ENCODE data around the gene SMAP2. TPM values are rescaled to one million over a fixed set of nuclear protein-coding genes. Genes with fewer than 3 reads are reported as not detected.

SMAP2 gene
- total RNA-seq, 1 experiment from 2014 or later: 13.7 TPM

DNA sequence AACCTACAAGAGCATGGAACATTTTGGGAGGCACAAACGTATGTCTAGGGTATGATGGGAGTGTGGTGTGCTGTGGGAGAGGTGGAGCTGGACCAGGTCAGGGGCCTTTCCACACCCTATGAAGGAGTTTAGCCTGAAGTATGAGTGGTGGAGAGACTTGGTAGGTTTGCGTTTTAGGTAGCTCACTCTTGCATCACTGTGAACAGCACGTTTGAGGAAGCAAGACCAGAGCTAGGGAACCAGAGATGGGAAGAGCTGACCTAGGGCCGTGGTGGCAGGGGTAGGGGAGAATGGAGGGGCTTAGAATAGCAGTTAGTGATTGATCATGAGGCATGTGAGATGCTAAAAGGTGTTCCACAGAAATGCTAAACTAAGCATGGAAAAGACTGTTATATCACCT is 51.7 kb downstream of the SMAP2 start:
- Mint-ChIP-seq H3K36me3 (ENCODE audit: insufficient read depth, unreplicated experiment) (no peaks in the 10 kb centered on the region), H3K4me3 (ENCODE audit: low read depth, unreplicated experiment) (no peak overlapping the region), H3K27ac (ENCODE audit: unreplicated experiment) (no peak overlapping the region), H3K27me3 (ENCODE audit: unreplicated experiment) (no peaks in the 10 kb centered on the region), H3K9me3 (ENCODE audit: low read depth, unreplicated experiment) (peaks cover 3% of the 10 kb centered on the region), H3K4me1 (ENCODE audit: low read depth, unreplicated experiment) (no peaks in the 10 kb centered on the region)
- DNase-seq: no peak
- intact Hi-C loops (cut with micrococcal nuclease; ENCODE audit: unreplicated experiment): no loop called here
- TF ChIP-seq, protein P1, sequence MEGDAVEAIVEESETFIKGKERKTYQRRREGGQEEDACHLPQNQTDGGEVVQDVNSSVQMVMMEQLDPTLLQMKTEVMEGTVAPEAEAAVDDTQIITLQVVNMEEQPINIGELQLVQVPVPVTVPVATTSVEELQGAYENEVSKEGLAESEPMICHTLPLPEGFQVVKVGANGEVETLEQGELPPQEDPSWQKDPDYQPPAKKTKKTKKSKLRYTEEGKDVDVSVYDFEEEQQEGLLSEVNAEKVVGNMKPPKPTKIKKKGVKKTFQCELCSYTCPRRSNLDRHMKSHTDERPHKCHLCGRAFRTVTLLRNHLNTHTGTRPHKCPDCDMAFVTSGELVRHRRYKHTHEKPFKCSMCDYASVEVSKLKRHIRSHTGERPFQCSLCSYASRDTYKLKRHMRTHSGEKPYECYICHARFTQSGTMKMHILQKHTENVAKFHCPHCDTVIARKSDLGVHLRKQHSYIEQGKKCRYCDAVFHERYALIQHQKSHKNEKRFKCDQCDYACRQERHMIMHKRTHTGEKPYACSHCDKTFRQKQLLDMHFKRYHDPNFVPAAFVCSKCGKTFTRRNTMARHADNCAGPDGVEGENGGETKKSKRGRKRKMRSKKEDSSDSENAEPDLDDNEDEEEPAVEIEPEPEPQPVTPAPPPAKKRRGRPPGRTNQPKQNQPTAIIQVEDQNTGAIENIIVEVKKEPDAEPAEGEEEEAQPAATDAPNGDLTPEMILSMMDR (IDR thresholded peaks at IDR 0.05; ENCODE audit: unreplicated experiment): no peak
- no TSS peak for BruUV-seq (replicated peaks)
- CTCF ChIA-PET: interaction anchor here (0.5 to 0.6 kb wide), 2 partner anchors 275 to 292 kb away, joined by 3 to 6 read pairs; no protein-coding TSS in a partner anchor

DNA sequence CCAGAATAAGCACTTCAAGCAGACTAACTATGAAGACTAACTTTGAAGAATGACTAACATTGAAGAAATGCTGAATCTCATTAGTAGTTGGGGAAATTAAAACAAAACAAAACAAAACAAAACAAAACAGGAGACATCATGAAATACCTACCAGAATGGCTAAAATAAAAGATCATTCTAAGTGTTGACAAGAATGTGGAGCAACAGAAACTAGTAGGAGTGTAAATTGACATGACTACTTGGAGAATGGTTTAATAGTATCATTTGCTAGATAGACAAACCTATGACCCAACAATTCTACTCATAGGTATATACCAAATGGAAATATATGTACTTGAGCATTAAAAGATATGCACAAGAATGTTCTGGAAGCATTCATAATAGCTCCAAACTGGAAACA is 57.9 kb downstream of the SMAP2 start:
- H3K27ac Mint-ChIP-seq (ENCODE audit: unreplicated experiment): no peak overlapping the region
- H3K9me3 Mint-ChIP-seq (ENCODE audit: low read depth, unreplicated experiment): peaks cover 2% of the 10 kb centered on the region
- TF ChIP-seq, protein P1 (IDR thresholded peaks at IDR 0.05; ENCODE audit: unreplicated experiment): no peak
- no peaks in the 10 kb centered on the region for H3K36me3 Mint-ChIP-seq (ENCODE audit: insufficient read depth, unreplicated experiment)
- H3K4me1 Mint-ChIP-seq (ENCODE audit: low read depth, unreplicated experiment): no peaks in the 10 kb centered on the region
- CTCF ChIA-PET: no interaction called here
- H3K27me3 Mint-ChIP-seq (ENCODE audit: unreplicated experiment): no peaks in the 10 kb centered on the region
- DNase-seq: no peak
- no TSS peak for BruUV-seq (replicated peaks)
- H3K4me3 Mint-ChIP-seq (ENCODE audit: low read depth, unreplicated experiment): no peak overlapping the region
- intact Hi-C loops (cut with micrococcal nuclease; ENCODE audit: unreplicated experiment): no loop called here

DNA sequence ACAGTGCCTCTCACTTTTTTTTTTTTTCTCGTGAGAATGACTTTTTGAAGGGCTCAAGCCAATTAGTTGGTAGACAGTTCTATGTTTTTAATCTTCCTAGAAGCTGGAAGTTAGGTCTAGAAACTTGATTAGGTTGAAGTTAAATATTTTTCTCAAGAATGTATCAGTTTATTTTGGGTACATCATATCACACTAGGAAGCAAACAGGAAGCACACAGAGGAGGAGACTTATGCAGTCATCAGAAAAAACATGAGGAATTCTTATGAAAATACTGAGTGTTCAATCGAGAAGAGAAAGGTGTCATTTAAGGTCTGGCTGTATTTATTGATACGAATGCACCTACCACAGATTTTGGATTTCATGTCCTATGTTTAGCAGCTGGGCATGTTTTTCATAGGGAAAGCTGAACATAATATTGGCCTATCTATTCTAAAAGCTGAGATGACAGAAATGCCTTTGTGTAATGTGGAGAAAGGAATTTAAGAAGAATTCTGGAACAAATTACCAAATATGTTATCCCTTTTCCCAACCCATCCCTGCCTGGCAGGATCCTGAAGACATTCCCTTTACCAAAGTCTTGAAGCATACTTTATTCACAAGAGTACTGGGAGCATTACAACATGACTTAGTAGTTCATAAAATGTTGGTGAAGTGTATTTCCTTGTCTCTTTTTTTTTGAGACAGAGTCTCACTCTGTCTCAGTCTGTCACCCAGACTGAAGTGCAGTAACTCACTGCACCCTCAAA is 59.3 kb downstream of the SMAP2 start:
- Mint-ChIP-seq H3K27ac (ENCODE audit: unreplicated experiment) (no peak overlapping the region), H3K36me3 (ENCODE audit: insufficient read depth, unreplicated experiment) (no peaks in the 10 kb centered on the region), H3K4me1 (ENCODE audit: low read depth, unreplicated experiment) (no peaks in the 10 kb centered on the region), H3K9me3 (ENCODE audit: low read depth, unreplicated experiment) (no peaks in the 10 kb centered on the region), H3K4me3 (ENCODE audit: low read depth, unreplicated experiment) (no peak overlapping the region), H3K27me3 (ENCODE audit: unreplicated experiment) (no peaks in the 10 kb centered on the region)
- no TSS peak for BruUV-seq (replicated peaks)
- intact Hi-C loops (cut with micrococcal nuclease; ENCODE audit: unreplicated experiment): no loop called here
- TF ChIP-seq, protein P1 (IDR thresholded peaks at IDR 0.05; ENCODE audit: unreplicated experiment): no peak
- no peak for DNase-seq
- CTCF ChIA-PET: interaction anchor here (0.7 kb wide), 1 partner anchor 26 kb away, joined by 3 read pairs; no protein-coding TSS in a partner anchor

DNA sequence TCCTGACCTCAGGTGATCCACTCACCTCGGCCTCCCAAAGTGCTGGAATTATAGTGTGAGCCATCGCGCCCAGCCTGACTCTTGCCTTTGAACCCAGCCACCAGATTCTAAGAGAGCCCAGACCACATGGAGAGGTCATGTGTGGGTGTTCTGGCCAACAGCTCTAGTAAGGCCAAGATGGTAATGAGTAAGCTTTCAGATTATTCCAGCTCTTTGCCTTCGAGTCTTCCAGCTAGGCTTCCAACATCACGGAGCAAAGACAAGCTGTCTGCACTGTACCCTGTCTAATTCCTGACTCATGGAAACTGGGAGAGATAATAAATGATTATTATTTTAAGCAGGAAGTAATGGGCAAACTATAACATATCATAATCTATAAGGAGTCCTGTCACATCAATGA is 61.9 kb downstream of the SMAP2 start:
- Mint-ChIP-seq H3K4me1 (ENCODE audit: low read depth, unreplicated experiment) (no peaks in the 10 kb centered on the region), H3K27me3 (ENCODE audit: unreplicated experiment) (no peaks in the 10 kb centered on the region), H3K27ac (ENCODE audit: unreplicated experiment) (no peak overlapping the region), H3K9me3 (ENCODE audit: low read depth, unreplicated experiment) (peaks cover 2% of the 10 kb centered on the region), H3K4me3 (ENCODE audit: low read depth, unreplicated experiment) (no peak overlapping the region), H3K36me3 (ENCODE audit: insufficient read depth, unreplicated experiment) (no peaks in the 10 kb centered on the region)
- intact Hi-C loops (cut with micrococcal nuclease; ENCODE audit: unreplicated experiment): no loop called here
- TF ChIP-seq, protein P1 (IDR thresholded peaks at IDR 0.05; ENCODE audit: unreplicated experiment): no peak
- BruUV-seq (replicated peaks): no TSS peak
- CTCF ChIA-PET: no interaction called here
- DNase-seq: no peak
